ENCODE measurements around the gene RAPGEF4. TPM values are rescaled to one million over a fixed set of nuclear protein-coding genes. Genes with fewer than 3 reads are reported as not detected.

Gene RAPGEF4
- total RNA-seq, 1 experiment from 2014 or later, result 1.4 TPM

DNA sequence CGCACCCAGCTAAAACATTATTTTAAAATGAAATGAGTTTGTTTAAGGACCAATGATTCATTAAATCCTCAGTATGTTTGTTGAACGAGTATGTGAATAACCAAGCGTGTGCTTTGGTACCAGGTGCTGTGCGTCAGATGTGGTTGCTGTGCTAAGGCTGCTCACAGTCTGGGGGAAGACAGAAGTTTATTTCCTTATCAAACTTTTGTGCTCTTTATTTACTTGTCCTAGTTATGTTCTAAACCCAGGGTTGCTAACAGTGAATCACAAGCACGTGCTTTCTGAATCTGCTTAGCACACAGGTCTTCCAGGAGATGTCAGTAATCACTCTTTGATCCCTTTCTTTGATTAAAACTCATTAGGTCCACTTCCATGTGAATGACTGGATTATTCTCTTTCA is 37.0 kb downstream of the RAPGEF4 start:
- Mint-ChIP-seq H3K27ac (no peak overlapping the region), H3K27me3 (ENCODE audit: low read depth) (no peaks in the 10 kb centered on the region; the same call in 1 of the 2 replicates)
- H3K4ac ChIP-seq (ENCODE audit: low read depth, low read length), result no peak overlapping the region

More for the DNA sequence above, 37.0 kb downstream of the RAPGEF4 start:
- TF ChIP-seq CTCF (conservative IDR thresholded peaks at IDR 0.05), result no peak
- H3K9me3 ChIP-seq (ENCODE audit: control insufficient read depth, low read depth, low read length), result no peaks in the 10 kb centered on the region
- H3K27me3 ChIP-seq (ENCODE audit: insufficient read depth, low read length), result no peaks in the 10 kb centered on the region
- no peak overlapping the region for H3K4me3 Mint-ChIP-seq
- no peaks in the 10 kb centered on the region for H3K79me2 ChIP-seq (ENCODE audit: insufficient read depth, low read length)
- no peaks in the 10 kb centered on the region for H3K36me3 Mint-ChIP-seq (ENCODE audit: insufficient read depth in 1 of 3, low read depth in 3 of 3)
- H4K5ac ChIP-seq (ENCODE audit: insufficient read length, low read depth, low read length), result no peak overlapping the region
- no peak overlapping the region for H2BK120ac ChIP-seq (ENCODE audit: low read depth, low read length, poor library complexity, severe bottlenecking)
- no peak for DNase-seq
- H3K79me1 ChIP-seq (ENCODE audit: insufficient read depth, low read depth, low read length, poor library complexity, severe bottlenecking), result no peaks in the 10 kb centered on the region
- no peak overlapping the region for H2BK20ac ChIP-seq (ENCODE audit: low read depth, low read length, poor library complexity, severe bottlenecking)
- H3T11ph ChIP-seq (ENCODE audit: low read length), result no peak overlapping the region
- H3K56ac ChIP-seq (ENCODE audit: insufficient read length, low read depth, low read length), result no peak overlapping the region
- H3K4me1 ChIP-seq (ENCODE audit: insufficient read depth, low read length), result no peaks in the 10 kb centered on the region
- no peak overlapping the region for H2BK12ac ChIP-seq (ENCODE audit: insufficient read length, low read depth, low read length)
- no peak overlapping the region for H3K23ac ChIP-seq (ENCODE audit: insufficient read length, low read depth, low read length)
- H3K4me2 ChIP-seq (ENCODE audit: insufficient read depth, insufficient read length, low read length), result no peak overlapping the region
- no peak overlapping the region for H3K9ac ChIP-seq (ENCODE audit: extremely low read depth, insufficient read length, low read length)
- H3K4me1 Mint-ChIP-seq, result peaks cover 0 to 6% of the 10 kb centered on the region in 2 experiments; a peak in 1 of 4 replicates
- no peak overlapping the region for H3K18ac ChIP-seq (ENCODE audit: insufficient read length, low read depth, low read length)
- H4K8ac ChIP-seq (replicated peaks; ENCODE audit: insufficient read length, low read depth, low read length), result no peak overlapping the region
- no peak overlapping the region for H2BK5ac ChIP-seq (ENCODE audit: insufficient read length, low read length)
- H4K91ac ChIP-seq (ENCODE audit: insufficient read length, low read depth, low read length), result no peak overlapping the region
- H2AK5ac ChIP-seq (ENCODE audit: insufficient read length, low read length), result no peak overlapping the region
- H2AFZ ChIP-seq (ENCODE audit: low read length), result no peak overlapping the region
- no peak overlapping the region for H2BK15ac ChIP-seq (ENCODE audit: low read depth, low read length)
- WGBS (ENCODE audit: extremely low coverage, insufficient read length, low lambda C conversion rate), result no CpG with 5 or more reads among the region's 5 CpGs
- H3K27ac ChIP-seq (ENCODE audit: insufficient read length, low read depth, low read length), result no peak overlapping the region
- H4K20me1 ChIP-seq (ENCODE audit: control insufficient read depth, insufficient read depth, insufficient read length), result no peaks in the 10 kb centered on the region
- no peaks in the 10 kb centered on the region for H3K23me2 ChIP-seq (ENCODE audit: insufficient read length, low read depth, low read length, poor library complexity, severe bottlenecking)
- H3K14ac ChIP-seq (ENCODE audit: insufficient read depth, low read length), result no peak overlapping the region
- no peaks in the 10 kb centered on the region; a peak in 1 of 5 replicates for H3K9me3 Mint-ChIP-seq
